ENCODE measurements around the gene TFAP2A. TPM values are rescaled to one million over a fixed set of nuclear protein-coding genes. Genes with fewer than 3 reads are reported as not detected.

TFAP2A gene
- total and polyA plus RNA-seq, 2 donors (not counting 1 experiment from before 2014, with no cell fraction given) = 0.03 TPM; not detected in 1

- peak in 1 of 2 donors; percentile 21 for DNase-seq (ENCODE audit: low read depth in 2 of 2)
- Histone ChIP-seq H3K9ac (ENCODE audit: insufficient read depth, low read length) (no peak overlapping the region), H3K27ac (ENCODE audit: insufficient read depth, low read length) (no peak overlapping the region), H3K4me1 (ENCODE audit: control insufficient read depth, extremely low read depth, insufficient read depth, low read length) (no peaks in the 10 kb centered on the region), H2AFZ (ENCODE audit: low read length) (no peak overlapping the region), H3K27me3 (ENCODE audit: control insufficient read depth, insufficient read depth, low read length) (peaks cover 52% of the 10 kb centered on the region), H3K9me3 (ENCODE audit: control insufficient read depth, insufficient read depth, low read depth, low read length) (no peaks in the 10 kb centered on the region), H3K4me3 (replicated peaks in 1 of 4; ENCODE audit: control extremely low read depth in 1 of 4, insufficient read depth in 1 of 4, low read depth in 3 of 4, low read length in 4 of 4) (peak overlapping the region in 3 of 4 experiments; percentile 5 to 51 (median 38)), H3K79me2 (ENCODE audit: control insufficient read depth, insufficient read depth, low read length) (no peaks in the 10 kb centered on the region), H3K4me2 (ENCODE audit: extremely low read depth, insufficient read depth, low read length) (peak overlapping the region; percentile 68), H4K20me1 (ENCODE audit: control insufficient read depth, extremely low read depth, insufficient read depth, low read length) (no peaks in the 10 kb centered on the region), H3K36me3 (ENCODE audit: control insufficient read depth, insufficient read depth, low read length) (no peaks in the 10 kb centered on the region)
- no peak for TF ChIP-seq CTCF (conservative IDR thresholded peaks at IDR 0.05 in 1 of 2, IDR thresholded peaks at IDR 0.05 in 1 of 2; ENCODE audit: low read depth in 1 of 2, low read length in 2 of 2)
- TF ChIP-seq EZH2 (IDR thresholded peaks at IDR 0.05; ENCODE audit: low read length, missing control alignments) = peak; percentile 48
Observed at GRCh38 chr6:10425176-10425974, 10.5 kb upstream of the TFAP2A start.

- Histone ChIP-seq H3K9ac (ENCODE audit: insufficient read depth, low read length) (no peak overlapping the region), H3K36me3 (ENCODE audit: control insufficient read depth, insufficient read depth, low read length) (no peaks in the 10 kb centered on the region), H3K4me3 (replicated peaks in 1 of 4; ENCODE audit: control extremely low read depth in 1 of 4, insufficient read depth in 1 of 4, low read depth in 3 of 4, low read length in 4 of 4) (no peak overlapping the region), H3K4me2 (ENCODE audit: extremely low read depth, insufficient read depth, low read length) (no peak overlapping the region), H2AFZ (ENCODE audit: low read length) (no peak overlapping the region), H3K9me3 (ENCODE audit: control insufficient read depth, insufficient read depth, low read depth, low read length) (no peaks in the 10 kb centered on the region), H4K20me1 (ENCODE audit: control insufficient read depth, extremely low read depth, insufficient read depth, low read length) (no peaks in the 10 kb centered on the region), H3K27ac (ENCODE audit: insufficient read depth, low read length) (no peak overlapping the region), H3K79me2 (ENCODE audit: control insufficient read depth, insufficient read depth, low read length) (no peaks in the 10 kb centered on the region), H3K4me1 (ENCODE audit: control insufficient read depth, extremely low read depth, insufficient read depth, low read length) (no peaks in the 10 kb centered on the region), H3K27me3 (ENCODE audit: control insufficient read depth, insufficient read depth, low read length) (peaks cover 58% of the 10 kb centered on the region)
- TF ChIP-seq CTCF (conservative IDR thresholded peaks at IDR 0.05 in 1 of 2, IDR thresholded peaks at IDR 0.05 in 1 of 2; ENCODE audit: low read depth in 1 of 2, low read length in 2 of 2) (peak in 1 of 2 donors; percentile 18), EZH2 (IDR thresholded peaks at IDR 0.05; ENCODE audit: low read length, missing control alignments) (no peak)
- no peak for DNase-seq (ENCODE audit: low read depth in 2 of 2)
Observed at GRCh38 chr6:10424040-10424439, 9.2 kb upstream of the TFAP2A start.

GRCh38 chr6:10422737-10423034 lies 7.8 kb upstream of the TFAP2A start:
- no peaks in the 10 kb centered on the region for H3K79me2 ChIP-seq (ENCODE audit: control insufficient read depth, insufficient read depth, low read length)
- no peaks in the 10 kb centered on the region for H3K4me1 ChIP-seq (ENCODE audit: control insufficient read depth, extremely low read depth, insufficient read depth, low read length)
- H3K27ac ChIP-seq (ENCODE audit: insufficient read depth, low read length) = no peak overlapping the region
- peaks cover 70% of the 10 kb centered on the region for H3K27me3 ChIP-seq (ENCODE audit: control insufficient read depth, insufficient read depth, low read length)
- DNase-seq (ENCODE audit: low read depth in 2 of 2) = no peak
- no peak overlapping the region for H3K4me2 ChIP-seq (ENCODE audit: extremely low read depth, insufficient read depth, low read length)
- TF ChIP-seq CTCF (conservative IDR thresholded peaks at IDR 0.05 in 1 of 2, IDR thresholded peaks at IDR 0.05 in 1 of 2; ENCODE audit: low read depth in 1 of 2, low read length in 2 of 2) (no peak), EZH2 (IDR thresholded peaks at IDR 0.05; ENCODE audit: low read length, missing control alignments) (no peak)
- H3K9me3 ChIP-seq (ENCODE audit: control insufficient read depth, insufficient read depth, low read depth, low read length) = no peaks in the 10 kb centered on the region
- no peak overlapping the region for H3K4me3 ChIP-seq (replicated peaks in 1 of 4; ENCODE audit: control extremely low read depth in 1 of 4, insufficient read depth in 1 of 4, low read depth in 3 of 4, low read length in 4 of 4)
- no peaks in the 10 kb centered on the region for H3K36me3 ChIP-seq (ENCODE audit: control insufficient read depth, insufficient read depth, low read length)
- H2AFZ ChIP-seq (ENCODE audit: low read length) = no peak overlapping the region
- H3K9ac ChIP-seq (ENCODE audit: insufficient read depth, low read length) = no peak overlapping the region
- no peaks in the 10 kb centered on the region for H4K20me1 ChIP-seq (ENCODE audit: control insufficient read depth, extremely low read depth, insufficient read depth, low read length)

All from fibroblast of lung (primary cell).